Astrocyte of the cerebellum (primary cell): ENCODE results near the gene FRMD4A.

Source experiments
- DNase-seq: peaks from one replicate; pipeline ENCODE4 v3.0.0-alpha.2; 2011; ENCODE audit warnings: low read depth
- H3K4me3 ChIP-seq: 2 replicates; pipeline ENCODE4 v1.5.1; 2011; ENCODE audit warnings: mild to moderate bottlenecking, low read depth, low read length, moderate library complexity
- CTCF ChIP-seq: IDR thresholded peaks from 2 replicates; pipeline ENCODE4 v1.5.1; 2012; ENCODE audit warnings: low read length, low read depth, moderate library complexity, mild to moderate bottlenecking; ENCODE audit errors: missing control alignments
- in situ Hi-C: cut with HindIII; loops from 2 replicates; pipeline ENCODE4 v1.10.0; 2017; ENCODE audit warnings: low sequenced_read_pairs

The FRMD4A gene

GRCh38 chr10:14087566-14087965, 243.2 kb downstream of the FRMD4A start:
- in situ Hi-C loops: no loop called here
- DNase-seq: no peak
- TF ChIP-seq CTCF: no peak
- H3K4me3 ChIP-seq: no peak overlapping the region

- in situ Hi-C loops: no loop called here
- no peak for DNase-seq
- TF ChIP-seq CTCF: no peak
- no peak overlapping the region for H3K4me3 ChIP-seq
Measured at GRCh38 chr10:14086596-14086995, 244.1 kb downstream of the FRMD4A start.

- in situ Hi-C loops: no loop called here
- DNase-seq: peak; percentile 49
- no peak overlapping the region for H3K4me3 ChIP-seq
- no peak for TF ChIP-seq CTCF
Measured at GRCh38 chr10:14084875-14085274, 245.8 kb downstream of the FRMD4A start.

GRCh38 chr10:14080795-14081194, 249.9 kb downstream of the FRMD4A start:
- no peak for TF ChIP-seq CTCF
- no peak overlapping the region for H3K4me3 ChIP-seq
- in situ Hi-C loops: no loop called here

GRCh38 chr10:14077430-14077829, 253.3 kb downstream of the FRMD4A start:
- H3K4me3 ChIP-seq: no peak overlapping the region
- TF ChIP-seq CTCF: no peak
- DNase-seq: no peak
- in situ Hi-C loops: loop anchor here (10.0 kb wide), 1 partner anchor 273 kb away; no protein-coding TSS in a partner anchor

More at GRCh38 chr10:14080795-14081194, 249.9 kb downstream of the FRMD4A start:
- DNase-seq: no peak

- no peak overlapping the region for H3K4me3 ChIP-seq
- DNase-seq: peak; percentile 99
- in situ Hi-C loops: loop anchor here (10.0 kb wide), 1 partner anchor 269 kb away; no protein-coding TSS in a partner anchor
- TF ChIP-seq CTCF: no peak
Measured at GRCh38 chr10:14074062-14074884, 256.5 kb downstream of the FRMD4A start.
